HG02870 (cell line): Measurements from ENCODE around the gene PDZRN4.
A peak's percentile ranks its signal among the peaks of the same experiment; 100 is the strongest.

ENCODE experiments used
- ATAC-seq: cut with Tn5 transposase; IDR thresholded peaks from one replicate; pipeline ENCODE4 v1.9.1; 2021; ENCODE audit warnings: mild to moderate bottlenecking, moderate library complexity; ENCODE audit not compliant: unreplicated experiment

Gene PDZRN4

GRCh38 chr12:41496009-41496408 lies 307.9 kb downstream of the PDZRN4 start:
- ATAC-seq = no peak

- no peak for ATAC-seq
These were observed 309.3 kb downstream of the PDZRN4 start for GRCh38 chr12:41497409-41497808.

GRCh38 chr12:41504976-41505375 lies 316.9 kb downstream of the PDZRN4 start:
- ATAC-seq = no peak

GRCh38 chr12:41507286-41507685 lies 319.2 kb downstream of the PDZRN4 start:
- no peak for ATAC-seq

GRCh38 chr12:41509271-41510055 lies 321.3 kb downstream of the PDZRN4 start:
- ATAC-seq = no peak

GRCh38 chr12:41510470-41510869 lies 322.4 kb downstream of the PDZRN4 start:
- no peak for ATAC-seq

- ATAC-seq = no peak
These were observed 323.1 kb downstream of the PDZRN4 start for GRCh38 chr12:41511247-41511646.

- no peak for ATAC-seq
These were observed 324.4 kb downstream of the PDZRN4 start for GRCh38 chr12:41512497-41512896.

GRCh38 chr12:41514021-41514777 lies 326.1 kb downstream of the PDZRN4 start:
- no peak for ATAC-seq

GRCh38 chr12:41514907-41515306 lies 326.8 kb downstream of the PDZRN4 start:
- no peak for ATAC-seq

GRCh38 chr12:41515953-41516352 lies 327.8 kb downstream of the PDZRN4 start:
- ATAC-seq = no peak

GRCh38 chr12:41520869-41521268 lies 332.7 kb downstream of the PDZRN4 start:
- no peak for ATAC-seq

- peak; percentile 54 for ATAC-seq
These were observed 333.8 kb downstream of the PDZRN4 start for GRCh38 chr12:41521872-41522379.

GRCh38 chr12:41527062-41527461 lies 338.9 kb downstream of the PDZRN4 start:
- no peak for ATAC-seq

- ATAC-seq = no peak
These were observed 339.5 kb downstream of the PDZRN4 start for GRCh38 chr12:41527534-41528116.

- no peak for ATAC-seq
These were observed 340.8 kb downstream of the PDZRN4 start for GRCh38 chr12:41528874-41529273.

GRCh38 chr12:41530441-41530840 lies 342.3 kb downstream of the PDZRN4 start:
- no peak for ATAC-seq

- ATAC-seq = no peak
These were observed 343.2 kb downstream of the PDZRN4 start for GRCh38 chr12:41531147-41531829.

GRCh38 chr12:41532072-41532471 lies 344.0 kb downstream of the PDZRN4 start:
- peak; percentile 50 for ATAC-seq

- peak; percentile 59 for ATAC-seq
These were observed 348.8 kb downstream of the PDZRN4 start for GRCh38 chr12:41536813-41537490.
